ENCODE measurements around the gene HSD17B3. TPM values are rescaled to one million over a fixed set of nuclear protein-coding genes. Genes with fewer than 3 reads are reported as not detected.

The HSD17B3 gene
- total and polyA plus RNA-seq, 10 donors, result 0.34 to 3.9 (median 0.87) TPM; not detected in 2

GRCh38 chr9:96294159-96294545 is 7.8 kb downstream of the HSD17B3 start:
- Histone ChIP-seq H3K27ac (no peak overlapping the region), H3K9me3 (peaks cover 0 to 7% (median 0%) of the 10 kb centered on the region in 8 donors), H3K4me3 (no peak overlapping the region), H3K36me3 (no peaks in the 10 kb centered on the region), H3K4me1 (no peaks in the 10 kb centered on the region), H3K27me3 (replicated peaks in 1 of 7) (no peaks in the 10 kb centered on the region)
- 87 to 96% (median 88%) methylated on average over 3 of the region's 3 CpGs for WGBS, 5 donors
- intact Hi-C loops (cut with DNase I; ENCODE audit: low total_unique reads), result no loop called here
- TF ChIP-seq POLR2AphosphoS5 (IDR thresholded peaks at IDR 0.05) (no peak), POLR2A (IDR thresholded peaks at IDR 0.05) (no peak)
- TF ChIP-seq, protein P1, sequence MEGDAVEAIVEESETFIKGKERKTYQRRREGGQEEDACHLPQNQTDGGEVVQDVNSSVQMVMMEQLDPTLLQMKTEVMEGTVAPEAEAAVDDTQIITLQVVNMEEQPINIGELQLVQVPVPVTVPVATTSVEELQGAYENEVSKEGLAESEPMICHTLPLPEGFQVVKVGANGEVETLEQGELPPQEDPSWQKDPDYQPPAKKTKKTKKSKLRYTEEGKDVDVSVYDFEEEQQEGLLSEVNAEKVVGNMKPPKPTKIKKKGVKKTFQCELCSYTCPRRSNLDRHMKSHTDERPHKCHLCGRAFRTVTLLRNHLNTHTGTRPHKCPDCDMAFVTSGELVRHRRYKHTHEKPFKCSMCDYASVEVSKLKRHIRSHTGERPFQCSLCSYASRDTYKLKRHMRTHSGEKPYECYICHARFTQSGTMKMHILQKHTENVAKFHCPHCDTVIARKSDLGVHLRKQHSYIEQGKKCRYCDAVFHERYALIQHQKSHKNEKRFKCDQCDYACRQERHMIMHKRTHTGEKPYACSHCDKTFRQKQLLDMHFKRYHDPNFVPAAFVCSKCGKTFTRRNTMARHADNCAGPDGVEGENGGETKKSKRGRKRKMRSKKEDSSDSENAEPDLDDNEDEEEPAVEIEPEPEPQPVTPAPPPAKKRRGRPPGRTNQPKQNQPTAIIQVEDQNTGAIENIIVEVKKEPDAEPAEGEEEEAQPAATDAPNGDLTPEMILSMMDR (IDR thresholded peaks at IDR 0.05 in 8 of 11, conservative IDR thresholded peaks at IDR 0.05 in 3 of 11), result no peak
- DNase-seq, result no peak

- H3K4me3 ChIP-seq, result no peak overlapping the region
- H3K27me3 ChIP-seq (replicated peaks in 1 of 7), result no peaks in the 10 kb centered on the region
- H3K9me3 ChIP-seq, result peaks cover 0 to 7% (median 0%) of the 10 kb centered on the region in 8 donors
- no peak for DNase-seq
- intact Hi-C loops (cut with DNase I; ENCODE audit: low total_unique reads), result no loop called here
- no peaks in the 10 kb centered on the region for H3K4me1 ChIP-seq
- H3K27ac ChIP-seq, result no peak overlapping the region
- no peaks in the 10 kb centered on the region for H3K36me3 ChIP-seq
- WGBS, 5 donors, result 62 to 82% (median 73%) methylated on average over 3 of the region's 3 CpGs
- TF ChIP-seq, protein P1 (IDR thresholded peaks at IDR 0.05 in 8 of 11, conservative IDR thresholded peaks at IDR 0.05 in 3 of 11), result no peak
- no peak for TF ChIP-seq POLR2AphosphoS5 (IDR thresholded peaks at IDR 0.05)
Observed at GRCh38 chr9:96293498-96294158, 8.3 kb downstream of the HSD17B3 start.

GRCh38 chr9:96289392-96289791 is 12.6 kb downstream of the HSD17B3 start:
- DNase-seq, result no peak
- Histone ChIP-seq H3K27ac (no peak overlapping the region), H3K36me3 (no peaks in the 10 kb centered on the region), H3K9me3 (peaks cover 0 to 7% (median 6%) of the 10 kb centered on the region in 8 donors), H3K27me3 (replicated peaks in 1 of 7) (peaks cover 0 to 6% (median 0%) of the 10 kb centered on the region in 7 donors), H3K4me1 (no peaks in the 10 kb centered on the region), H3K4me3 (no peak overlapping the region)
- WGBS, 5 donors, result 56 to 97% (median 88%) methylated on average over 2 of the region's 2 CpGs
- intact Hi-C loops (cut with DNase I; ENCODE audit: low total_unique reads), result no loop called here
- TF ChIP-seq POLR2AphosphoS5 (IDR thresholded peaks at IDR 0.05) (no peak), POLR2A (IDR thresholded peaks at IDR 0.05) (no peak)
- TF ChIP-seq, protein P1 (IDR thresholded peaks at IDR 0.05 in 8 of 11, conservative IDR thresholded peaks at IDR 0.05 in 3 of 11), result no peak

- Histone ChIP-seq H3K36me3 (no peaks in the 10 kb centered on the region), H3K4me1 (no peaks in the 10 kb centered on the region), H3K4me3 (no peak overlapping the region), H3K27ac (no peak overlapping the region), H3K9me3 (peaks cover 0 to 20% (median 16%) of the 10 kb centered on the region in 8 donors), H3K27me3 (replicated peaks in 1 of 7) (peaks cover 0 to 6% (median 0%) of the 10 kb centered on the region in 7 donors)
- no peak for TF ChIP-seq POLR2A (IDR thresholded peaks at IDR 0.05)
- TF ChIP-seq POLR2AphosphoS5 (IDR thresholded peaks at IDR 0.05), result no peak
- TF ChIP-seq, protein P1 (IDR thresholded peaks at IDR 0.05 in 8 of 11, conservative IDR thresholded peaks at IDR 0.05 in 3 of 11), result no peak
- WGBS, 5 donors, result 78 to 82% (median 81%) methylated on average over 6 of the region's 6 CpGs
- intact Hi-C loops (cut with DNase I; ENCODE audit: low total_unique reads), result no loop called here
- DNase-seq, result no peak
Observed at GRCh38 chr9:96281641-96282040, 20.3 kb downstream of the HSD17B3 start.

Data from spleen (tissue), 11 donors.